Mesenchymal stem cell (in vitro differentiated cells and primary cell): ENCODE data around the gene HCN4.
"Not testable (repeated sequence)": the region's sequence is repeated elsewhere in the genome, so short reads cannot be mapped to it uniquely, and the experiment has no call there.

Experiments used
- DNase-seq: peaks from one replicate; pipeline ENCODE4 v3.0.0-alpha.2; 2013
- H2AFZ ChIP-seq: one replicate; pipeline ENCODE4 v1.6.1; 2013; ENCODE audit warnings: low read depth, mild to moderate bottlenecking, control low read depth, inconsistent platforms, low read length, moderate library complexity
- H2AK5ac ChIP-seq: 2 replicates; pipeline ENCODE4 v1.6.1; 2013; ENCODE audit warnings: low read length, moderate library complexity, mild to moderate bottlenecking, inconsistent platforms; ENCODE audit not compliant: severe bottlenecking
- H2BK120ac ChIP-seq: one replicate; pipeline ENCODE4 v1.6.1; 2013; ENCODE audit warnings: low read depth, mild to moderate bottlenecking, inconsistent platforms, low read length, moderate library complexity
- H2BK12ac ChIP-seq, 2 experiments: one replicate each; pipeline ENCODE4 v1.6.1; 2013; ENCODE audit warnings: inconsistent platforms in 2 of 2, low read length in 2 of 2, mild to moderate bottlenecking in 2 of 2, moderate library complexity in 2 of 2, control low read depth in 1 of 2
- H2BK15ac ChIP-seq: one replicate; pipeline ENCODE4 v1.6.1; 2013; ENCODE audit warnings: mild to moderate bottlenecking, low read depth, inconsistent platforms; ENCODE audit not compliant: poor library complexity, severe bottlenecking
- H2BK5ac ChIP-seq: 2 replicates; pipeline ENCODE4 v1.6.1; 2013; ENCODE audit warnings: low read depth, mild to moderate bottlenecking, low read length, control low read depth, inconsistent platforms; ENCODE audit not compliant: poor library complexity, severe bottlenecking
- H3K14ac ChIP-seq, 2 experiments: one replicate each; pipeline ENCODE4 v1.6.1; 2013; ENCODE audit warnings: inconsistent platforms in 2 of 2, low read length in 2 of 2, control low read depth in 1 of 2, mild to moderate bottlenecking in 1 of 2, moderate library complexity in 1 of 2
- H3K18ac ChIP-seq, 2 experiments: one replicate each; pipeline ENCODE4 v1.6.1; 2013; ENCODE audit warnings: inconsistent platforms in 2 of 2, low read length in 2 of 2, control low read depth in 1 of 2, low read depth in 1 of 2, mild to moderate bottlenecking in 1 of 2
- H3K23ac ChIP-seq, 2 experiments: one replicate each; pipeline ENCODE4 v1.6.1; 2013; ENCODE audit warnings: inconsistent platforms in 2 of 2, low read length in 2 of 2, mild to moderate bottlenecking in 2 of 2, moderate library complexity in 2 of 2, control low read depth in 1 of 2
- H3K27ac ChIP-seq: 2 replicates; pipeline ENCODE4 v1.5.1; 2013; ENCODE audit warnings: mild to moderate bottlenecking, moderate library complexity, low read length, control low read depth, inconsistent platforms; ENCODE audit not compliant: poor library complexity, severe bottlenecking
- H3K27me3 ChIP-seq, 2 experiments: 2 replicates each; pipeline versions ENCODE4 v1.6.1 to v1.7.0; 2013; ENCODE audit warnings: low read length in 2 of 2, mild to moderate bottlenecking in 2 of 2, moderate library complexity in 2 of 2, control low read depth in 1 of 2, inconsistent platforms in 1 of 2; ENCODE audit not compliant: control insufficient read depth in 1 of 2, insufficient read depth in 1 of 2
- H3K36me3 ChIP-seq, 2 experiments: 2 replicates each; pipeline versions ENCODE4 v1.6.1 to v1.7.0; 2013; ENCODE audit warnings: low read length in 2 of 2, control low read depth in 1 of 2, inconsistent platforms in 1 of 2, low read depth in 1 of 2, mild to moderate bottlenecking in 1 of 2; ENCODE audit not compliant: insufficient read depth in 2 of 2, control insufficient read depth in 1 of 2
- H3K4ac ChIP-seq, 2 experiments: one replicate each; pipeline ENCODE4 v1.6.1; 2013; ENCODE audit warnings: inconsistent platforms in 2 of 2, low read length in 2 of 2, mild to moderate bottlenecking in 2 of 2, moderate library complexity in 2 of 2, control low read depth in 1 of 2, low read depth in 1 of 2
- H3K4me1 ChIP-seq: 2 replicates; pipeline ENCODE4 v1.6.1; 2013; ENCODE audit warnings: low read depth, low read length, control low read depth; ENCODE audit not compliant: control insufficient read depth, insufficient read depth
- H3K4me2 ChIP-seq: 2 replicates; pipeline ENCODE4 v1.6.1; 2013; ENCODE audit warnings: low read length, mild to moderate bottlenecking, inconsistent platforms; ENCODE audit not compliant: poor library complexity, severe bottlenecking
- H3K4me3 ChIP-seq, 2 experiments: 2 replicates each; pipeline versions ENCODE4 v1.5.1 to v1.7.0; 2013; ENCODE audit warnings: low read length in 2 of 2, mild to moderate bottlenecking in 2 of 2, control low read depth in 1 of 2, low read depth in 1 of 2; ENCODE audit not compliant: insufficient read depth in 1 of 2
- H3K79me1 ChIP-seq: replicated peaks from 2 replicates; pipeline ENCODE4 v1.6.1; 2013; ENCODE audit warnings: mild to moderate bottlenecking, control low read depth, low read length, inconsistent platforms; ENCODE audit not compliant: poor library complexity, severe bottlenecking
- H3K9ac ChIP-seq: 2 replicates; pipeline ENCODE4 v1.7.0; 2013; ENCODE audit warnings: mild to moderate bottlenecking, low read length, moderate library complexity
- H3K9me3 ChIP-seq: 2 replicates; pipeline ENCODE4 v1.7.0; 2013; ENCODE audit warnings: mild to moderate bottlenecking, low read length; ENCODE audit not compliant: control insufficient read depth
- H4K8ac ChIP-seq: one replicate; pipeline ENCODE4 v1.6.1; 2013; ENCODE audit warnings: inconsistent platforms, mild to moderate bottlenecking, low read length, moderate library complexity
- H4K91ac ChIP-seq: one replicate; pipeline ENCODE4 v1.6.1; 2013; ENCODE audit warnings: mild to moderate bottlenecking, low read length, inconsistent platforms
- WGBS: methylation state at CpG from one replicate; pipeline ENCODE4 v1.1.7; 2013; ENCODE audit warnings: mixed read lengths; 5-methylcytosine and 5-hydroxymethylcytosine counted together

HCN4 gene

DNA sequence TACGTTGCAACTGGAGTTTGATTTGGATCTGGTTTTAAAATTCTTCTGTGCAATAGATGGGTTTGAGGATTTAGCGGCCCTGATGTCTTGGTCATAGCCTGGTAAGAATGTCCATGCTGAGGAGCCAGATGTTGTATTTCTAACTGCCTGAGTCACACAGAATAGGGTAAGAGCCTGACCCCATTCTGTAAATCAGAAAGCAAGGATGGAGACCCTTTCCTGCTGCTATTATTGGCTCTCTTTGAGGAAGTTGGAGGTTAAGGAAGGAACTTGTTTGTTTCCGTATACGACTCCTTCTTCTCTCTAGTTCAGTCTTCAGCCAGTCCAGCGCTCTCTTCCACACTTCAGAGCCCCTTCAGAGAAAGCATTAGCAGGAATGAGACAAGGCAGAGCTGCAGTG is 65.1 kb downstream of the HCN4 start:
- Histone ChIP-seq H3K36me3 (peaks cover 15 to 47% of the 10 kb centered on the region in 2 experiments), H3K23ac (no peak overlapping the region), H2AK5ac (no peak overlapping the region), H3K79me1 (no peaks in the 10 kb centered on the region), H3K4me2 (no peak overlapping the region), H3K4ac (no peak overlapping the region), H3K18ac (no peak overlapping the region), H2BK5ac (no peak overlapping the region), H2BK15ac (no peak overlapping the region), H3K27me3 (no peaks in the 10 kb centered on the region), H3K14ac (no peak overlapping the region), H3K4me1 (peaks cover 1% of the 10 kb centered on the region), H4K8ac (no peak overlapping the region), H2AFZ (no peak overlapping the region), H3K4me3 (no peak overlapping the region), H4K91ac (no peak overlapping the region), H3K9me3 (no peaks in the 10 kb centered on the region), H2BK12ac (no peak overlapping the region), H3K9ac (no peak overlapping the region), H2BK120ac (no peak overlapping the region), H3K27ac (no peak overlapping the region)
- WGBS = 79% methylated on average over 5 of the region's 5 CpGs
- no peak for DNase-seq

DNA sequence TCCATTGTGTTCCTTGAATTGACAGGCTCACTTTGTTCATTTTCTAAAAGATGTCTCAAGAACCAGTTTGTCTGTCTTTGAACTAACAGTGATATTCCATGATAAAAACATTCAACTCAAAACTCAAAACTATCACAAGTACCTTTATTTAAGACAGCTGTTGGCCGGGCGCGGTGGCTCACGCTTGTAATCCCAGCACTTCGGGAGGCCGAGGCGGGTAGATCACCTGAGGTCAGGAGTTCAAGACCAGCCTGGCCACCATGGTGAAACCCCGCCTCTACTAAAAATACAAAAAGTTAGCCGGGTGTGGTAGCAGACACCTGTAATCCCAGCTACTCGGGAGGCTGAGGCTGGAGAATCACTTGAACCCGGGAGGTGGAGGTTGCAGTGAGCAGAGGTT is 68.5 kb downstream of the HCN4 start:
- H3K23ac ChIP-seq, H3K4ac ChIP-seq, H2BK120ac ChIP-seq, H3K4me1 ChIP-seq, H3K14ac ChIP-seq, H3K9me3 ChIP-seq, H3K18ac ChIP-seq, H2BK12ac ChIP-seq, DNase-seq, H4K8ac ChIP-seq, H3K4me2 ChIP-seq, H3K27me3 ChIP-seq, H2BK15ac ChIP-seq, H2BK5ac ChIP-seq, H3K79me1 ChIP-seq, H4K91ac ChIP-seq, H3K4me3 ChIP-seq, H2AFZ ChIP-seq, H2AK5ac ChIP-seq, H3K9ac ChIP-seq, H3K27ac ChIP-seq: not testable (repeated sequence)
- H3K36me3 ChIP-seq = peaks cover 19 to 52% of the 10 kb centered on the region in 2 experiments
- WGBS = 91% methylated on average over 11 of the region's 11 CpGs

DNA sequence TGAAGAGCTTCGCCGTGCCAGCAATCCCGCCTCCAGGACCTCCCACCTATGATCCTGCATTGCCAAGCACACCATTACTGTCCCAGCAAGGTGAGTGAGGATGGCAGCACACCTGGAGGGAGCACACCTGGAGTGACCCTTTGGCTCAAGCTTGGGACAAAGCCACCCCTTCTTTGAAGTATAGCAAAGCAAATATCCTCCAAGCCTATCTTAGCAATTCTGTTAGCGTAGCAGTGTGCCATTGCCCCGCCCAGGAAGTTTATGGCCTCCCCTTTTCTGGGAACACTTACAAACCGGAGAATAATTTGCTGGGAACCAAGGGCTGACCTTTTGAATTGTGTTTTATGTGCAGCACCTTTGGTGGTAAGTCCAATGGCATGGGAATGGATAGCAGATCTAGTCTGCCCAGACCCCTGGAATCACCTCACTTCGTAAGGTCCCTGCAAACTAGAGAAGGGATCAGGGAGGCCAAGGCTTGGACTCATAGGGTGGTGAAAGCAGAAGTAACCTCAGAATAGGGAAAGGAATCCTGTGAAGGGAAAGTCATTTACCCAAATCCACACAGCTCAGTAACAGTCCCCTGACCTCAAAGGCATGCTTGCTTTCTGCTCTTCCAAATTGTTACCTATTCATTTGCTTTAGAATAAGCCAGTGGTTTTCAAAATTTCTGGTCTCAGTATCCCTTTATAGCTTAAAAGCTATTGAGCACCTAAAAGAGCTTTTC is 70.1 kb downstream of the HCN4 start:
- H3K9ac ChIP-seq = no peak overlapping the region
- H2AFZ ChIP-seq = no peak overlapping the region
- peaks cover 21 to 39% of the 10 kb centered on the region in 2 experiments for H3K36me3 ChIP-seq
- H3K4ac ChIP-seq = no peak overlapping the region
- H2BK15ac ChIP-seq = no peak overlapping the region
- no peaks in the 10 kb centered on the region for H3K4me1 ChIP-seq
- H4K8ac ChIP-seq = no peak overlapping the region
- no peak overlapping the region for H2AK5ac ChIP-seq
- H3K14ac ChIP-seq = no peak overlapping the region
- no peak overlapping the region for H3K27ac ChIP-seq
- H2BK12ac ChIP-seq = no peak overlapping the region
- no peak overlapping the region for H3K4me2 ChIP-seq
- no peak overlapping the region for H3K4me3 ChIP-seq
- H4K91ac ChIP-seq = no peak overlapping the region
- no peak overlapping the region for H3K18ac ChIP-seq
- no peak overlapping the region for H3K23ac ChIP-seq
- H3K9me3 ChIP-seq = no peaks in the 10 kb centered on the region
- no peak for DNase-seq
- no peak overlapping the region for H2BK5ac ChIP-seq
- no peaks in the 10 kb centered on the region for H3K27me3 ChIP-seq
- no peak overlapping the region for H2BK120ac ChIP-seq
- no peaks in the 10 kb centered on the region for H3K79me1 ChIP-seq
- WGBS = 96% methylated on average over 7 of the region's 7 CpGs

DNA sequence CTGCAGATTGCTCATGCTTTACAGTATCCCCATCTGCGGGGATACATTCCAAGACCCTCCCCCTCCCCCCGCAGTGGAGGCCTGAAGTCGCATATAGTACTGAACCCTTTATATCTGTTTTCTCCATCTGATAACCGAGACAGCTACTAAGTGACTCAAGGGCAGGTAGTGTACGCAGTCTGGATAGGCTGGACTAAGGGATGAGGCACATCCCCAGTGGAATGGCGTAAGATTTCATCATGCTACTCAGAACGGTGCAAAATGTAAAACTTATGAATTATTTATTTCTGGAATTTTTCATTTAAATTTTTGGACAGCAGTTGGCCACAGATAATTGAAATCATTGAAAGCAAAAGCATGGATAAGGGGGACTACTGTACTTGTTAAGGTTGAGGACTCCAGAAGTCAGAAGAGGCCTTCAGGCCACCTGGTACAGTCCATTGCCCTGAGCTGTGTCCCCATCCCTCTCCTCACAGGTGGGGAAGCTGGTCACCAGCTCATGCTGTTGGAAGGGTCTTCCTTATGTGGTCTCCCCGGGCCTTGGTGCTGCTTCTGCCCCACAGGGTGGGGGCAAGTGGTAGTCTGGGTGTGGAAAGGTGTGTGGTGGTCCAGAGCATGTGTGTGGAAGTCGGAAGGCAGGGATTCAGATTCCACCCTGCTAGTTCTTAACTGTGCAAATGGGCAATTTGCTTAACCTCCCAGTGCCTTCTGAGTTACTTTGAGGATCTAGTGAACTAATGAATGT is 72.0 kb downstream of the HCN4 start:
- Histone ChIP-seq H3K4me2 (no peak overlapping the region), H3K9ac (no peak overlapping the region), H3K18ac (no peak overlapping the region), H2AK5ac (no peak overlapping the region), H3K14ac (no peak overlapping the region), H3K4me1 (no peaks in the 10 kb centered on the region), H3K4ac (no peak overlapping the region), H3K27me3 (no peaks in the 10 kb centered on the region), H2AFZ (no peak overlapping the region), H3K36me3 (peaks cover 13 to 33% of the 10 kb centered on the region in 2 experiments), H4K8ac (no peak overlapping the region), H4K91ac (no peak overlapping the region), H2BK5ac (no peak overlapping the region), H3K4me3 (no peak overlapping the region), H3K27ac (no peak overlapping the region), H2BK120ac (no peak overlapping the region), H2BK15ac (no peak overlapping the region), H3K23ac (no peak overlapping the region), H2BK12ac (no peak overlapping the region), H3K79me1 (no peaks in the 10 kb centered on the region), H3K9me3 (no peaks in the 10 kb centered on the region)
- WGBS = 83% methylated on average over 8 of the region's 9 CpGs
- no peak for DNase-seq
